Dermis lymphatic vessel endothelial cell (primary cell): ENCODE measurements around the gene ELOA. TPM values are rescaled to one million over a fixed set of nuclear protein-coding genes. Genes with fewer than 3 reads are reported as not detected.

Experiments used
- total RNA-seq: library from RNA; depleted of rRNA; stranded (reverse); fragments of >200 nt; gene quantifications from 2 replicates; pipeline ENCODE4 v1.2.1, GENCODE V29; 2014

The ELOA gene
- total RNA-seq = 21.9 and 22.7 TPM in 2 replicates

GRCh38 chr1:23743287-23744152, at the start of gene ELOA:
Gene ELOA, plus strand, starts transcription at chr1:23743471. Its CDS starts 33 bp downstream, at chr1:23743504.

GRCh38 chr1:23777979-23778814, 34.9 kb downstream of the ELOA start, which contains the start of gene PITHD1:
Gene PITHD1, plus strand, starts transcription at chr1:23778418. Its CDS starts 98 bp downstream, at chr1:23778516.

GRCh38 chr1:23790696-23791515, 47.6 kb downstream of the ELOA start, which contains the start of gene LYPLA2:
Gene LYPLA2, plus strand, starts transcription at chr1:23791145. Its CDS starts 1,538 bp downstream, at chr1:23792683.

GRCh38 chr1:23800400-23801337, 57.4 kb downstream of the ELOA start, which contains the start of gene GALE:
Gene GALE, minus strand, starts transcription at chr1:23800754. Its CDS starts 1,747 bp downstream, at chr1:23799007.

Other genes with a start within 250 kb of the ELOA start
- gene E2F2, start 212.2 kb upstream of the ELOA start, total RNA-seq = 0.33 and 0.43 TPM in 2 replicates
- 530 and 718 TPM in 2 replicates for gene ID3, start 184.0 kb upstream of the ELOA start, total RNA-seq
- 1,631 and 1,774 TPM in 2 replicates for gene RPL11, start 51.7 kb upstream of the ELOA start, total RNA-seq
- gene PITHD1, start 34.9 kb downstream of the ELOA start, total RNA-seq = 31.3 and 49.8 TPM in 2 replicates
- 82.4 and 125 TPM in 2 replicates for gene LYPLA2, start 47.7 kb downstream of the ELOA start, total RNA-seq
- 11.7 and 13.5 TPM in 2 replicates for gene GALE, start 57.3 kb downstream of the ELOA start, total RNA-seq
- gene HMGCL, start 82.0 kb downstream of the ELOA start, total RNA-seq = 43.5 and 49.2 TPM in 2 replicates
- gene FUCA1, start 124.8 kb downstream of the ELOA start, total RNA-seq = 12.8 and 15.1 TPM in 2 replicates
- not detected in 2 replicates for gene CNR2, start 169.9 kb downstream of the ELOA start, total RNA-seq
- 104 and 144 TPM in 2 replicates for gene PNRC2, start 216.4 kb downstream of the ELOA start, total RNA-seq
- gene SRSF10, start 236.9 kb downstream of the ELOA start, total RNA-seq = 65.5 and 80.4 TPM in 2 replicates